Stimulated activated CD8-positive, alpha-beta memory T cell treated with anti-CD3 and anti-CD28 coated beads, Interleukin-2, amount 100 ng/mL, for 1 hour (primary cell): ENCODE results near the gene C20orf204.

Source experiments
- DNase-seq, 2 donors: peaks; one replicate each; pipeline ENCODE4 v3.0.0-alpha.2; 2020; ENCODE audit warnings: low read depth in 2 of 2

The C20orf204 gene

GRCh38 chr20:64071341-64072332, 35.7 kb downstream of the C20orf204 start:
- no peak for DNase-seq

- DNase-seq: no peak
Observed at GRCh38 chr20:64072498-64073063, 36.6 kb downstream of the C20orf204 start.

GRCh38 chr20:64073476-64074183, 37.6 kb downstream of the C20orf204 start:
- DNase-seq: no peak

GRCh38 chr20:64074184-64074789, 38.3 kb downstream of the C20orf204 start:
- DNase-seq: no peak

- no peak for DNase-seq
Observed at GRCh38 chr20:64074963-64075362, 39.0 kb downstream of the C20orf204 start.

- DNase-seq: no peak
Observed at GRCh38 chr20:64075556-64075955, 39.6 kb downstream of the C20orf204 start.

- DNase-seq: no peak
Observed at GRCh38 chr20:64076061-64076997, 40.3 kb downstream of the C20orf204 start.

GRCh38 chr20:64077094-64077493, 41.1 kb downstream of the C20orf204 start:
- no peak for DNase-seq

GRCh38 chr20:64077541-64077875, 41.5 kb downstream of the C20orf204 start:
- DNase-seq: no peak

GRCh38 chr20:64077876-64078551, 42.0 kb downstream of the C20orf204 start:
- peak; percentile 29 to 39 for DNase-seq

GRCh38 chr20:64078934-64079272, 42.9 kb downstream of the C20orf204 start:
- no peak for DNase-seq

GRCh38 chr20:64079273-64080012, 43.5 kb downstream of the C20orf204 start, which contains the start of gene RGS19:
TSS of gene RGS19 (minus strand) at chr20:64079518. CDS start at chr20:64076886, 2,632 bp downstream.
- peak; percentile 29 to 50 for DNase-seq

- DNase-seq: no peak
Observed at GRCh38 chr20:64080013-64080812, 44.2 kb downstream of the C20orf204 start, which contains the start of gene OPRL1. TSS of gene OPRL1 (plus strand) at chr20:64080082. CDS start at chr20:64092721, 12,639 bp downstream.

GRCh38 chr20:64080813-64081623, 45.0 kb downstream of the C20orf204 start:
- no peak for DNase-seq

GRCh38 chr20:64081624-64081964, 45.6 kb downstream of the C20orf204 start:
- no peak for DNase-seq

- no peak for DNase-seq
Observed at GRCh38 chr20:64082126-64082731, 46.2 kb downstream of the C20orf204 start.

GRCh38 chr20:64082820-64083377, 46.9 kb downstream of the C20orf204 start:
- no peak for DNase-seq
